GM19193 (cell line): Measurements from ENCODE around the gene FOXO1.

ENCODE experiments used
- POLR2A ChIP-seq: IDR thresholded peaks from 4 replicates; pipeline ENCODE4 v1.6.1; 2011; ENCODE audit not compliant: insufficient read depth, insufficient read length; ENCODE audit errors: extremely low read depth

FOXO1 gene

GRCh38 chr13:40666045-40666932 is at the start of gene FOXO1:
Gene FOXO1, minus strand, starts transcription at chr13:40666641. Its CDS starts 429 bp downstream, at chr13:40666212.
- peak; percentile 91 for TF ChIP-seq POLR2A

GRCh38 chr13:40706439-40706838 is 40.0 kb upstream of the FOXO1 start:
- no peak for TF ChIP-seq POLR2A

GRCh38 chr13:40697711-40698110 is 31.3 kb upstream of the FOXO1 start:
- no peak for TF ChIP-seq POLR2A

- TF ChIP-seq POLR2A = no peak
These were observed 28.0 kb upstream of the FOXO1 start for GRCh38 chr13:40694426-40694825.

GRCh38 chr13:40692946-40693345 is 26.5 kb upstream of the FOXO1 start:
- TF ChIP-seq POLR2A = no peak

- TF ChIP-seq POLR2A = no peak
These were observed 22.3 kb upstream of the FOXO1 start for GRCh38 chr13:40688781-40689180.

GRCh38 chr13:40682449-40683240 is 16.2 kb upstream of the FOXO1 start:
- TF ChIP-seq POLR2A = no peak

- TF ChIP-seq POLR2A = no peak
These were observed 15.1 kb upstream of the FOXO1 start for GRCh38 chr13:40681341-40682146.

GRCh38 chr13:40680659-40681323 is 14.3 kb upstream of the FOXO1 start:
- no peak for TF ChIP-seq POLR2A

- TF ChIP-seq POLR2A = no peak
These were observed 13.1 kb upstream of the FOXO1 start for GRCh38 chr13:40679480-40679985.

GRCh38 chr13:40677064-40677463 is 10.6 kb upstream of the FOXO1 start:
- TF ChIP-seq POLR2A = no peak

- TF ChIP-seq POLR2A = no peak
These were observed 9.6 kb upstream of the FOXO1 start for GRCh38 chr13:40676007-40676406.

- TF ChIP-seq POLR2A = no peak
These were observed 7.0 kb upstream of the FOXO1 start for GRCh38 chr13:40673414-40673813.

- no peak for TF ChIP-seq POLR2A
These were observed 6.4 kb upstream of the FOXO1 start for GRCh38 chr13:40672765-40673397.

- no peak for TF ChIP-seq POLR2A
These were observed 5.7 kb upstream of the FOXO1 start for GRCh38 chr13:40671956-40672764.
